ENCODE results near the gene GOLGA6D.
"Not testable (repeated sequence)": the region's sequence is repeated elsewhere in the genome, so short reads cannot be mapped to it uniquely, and the experiment has no call there.

GOLGA6D gene, protein sequence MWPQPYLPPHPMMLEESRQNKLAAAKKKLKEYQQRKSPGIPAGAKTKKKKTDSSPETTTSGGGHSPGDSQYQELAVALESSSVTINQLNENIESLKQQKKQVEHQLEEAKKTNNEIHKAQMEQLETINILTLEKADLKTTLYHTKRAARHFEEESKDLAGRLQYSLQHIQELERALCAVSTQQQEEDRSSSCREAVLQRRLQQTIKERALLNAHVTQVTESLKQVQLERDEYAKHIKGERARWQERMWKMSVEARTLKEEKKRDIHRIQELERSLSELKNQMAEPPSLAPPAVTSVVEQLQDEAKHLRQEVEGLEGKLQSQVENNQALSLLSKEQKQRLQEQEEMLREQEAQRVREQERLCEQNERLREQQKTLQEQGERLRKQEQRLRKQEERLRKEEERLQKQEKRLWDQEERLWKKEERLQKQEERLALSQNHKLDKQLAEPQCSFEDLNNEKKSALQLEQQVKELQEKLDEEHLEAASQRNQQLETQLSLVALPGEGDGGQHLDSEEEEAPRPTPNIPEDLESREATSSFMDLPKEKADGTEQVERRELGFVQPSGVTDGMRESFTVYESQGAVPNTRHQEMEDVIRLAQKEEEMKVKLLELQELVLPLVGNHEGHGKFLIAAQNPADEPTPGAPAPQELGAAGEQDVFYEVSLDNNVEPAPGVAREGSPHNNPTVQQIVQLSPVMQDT

DNA sequence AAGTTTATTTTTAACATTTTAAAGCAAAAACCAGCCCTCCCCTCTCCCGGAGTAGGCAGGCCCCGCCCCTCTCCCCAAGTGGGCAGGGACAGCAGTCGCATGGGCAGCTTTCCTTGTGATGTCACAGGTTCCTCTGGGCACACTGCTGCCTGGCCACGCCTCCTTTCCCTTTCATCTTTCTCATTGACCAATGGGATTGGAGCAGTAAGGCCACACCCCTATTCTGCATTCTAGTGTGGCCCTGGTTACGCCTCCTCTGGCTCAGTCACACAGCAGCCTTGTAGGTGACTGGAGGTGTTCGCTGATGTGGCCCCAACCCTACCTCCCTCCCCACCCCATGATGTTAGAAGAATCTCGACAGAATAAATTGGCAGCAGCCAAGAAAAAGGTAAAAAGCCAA is at the start of gene GOLGA6D:
TSS of gene GOLGA6D (plus strand) at position 264 of the 400 bp plus-strand sequence. CDS start at position 305, 41 bp downstream.
- in situ Hi-C loops (cut with HindIII; ENCODE audit: low sequenced_read_pairs) = not testable (repeated sequence)

DNA sequence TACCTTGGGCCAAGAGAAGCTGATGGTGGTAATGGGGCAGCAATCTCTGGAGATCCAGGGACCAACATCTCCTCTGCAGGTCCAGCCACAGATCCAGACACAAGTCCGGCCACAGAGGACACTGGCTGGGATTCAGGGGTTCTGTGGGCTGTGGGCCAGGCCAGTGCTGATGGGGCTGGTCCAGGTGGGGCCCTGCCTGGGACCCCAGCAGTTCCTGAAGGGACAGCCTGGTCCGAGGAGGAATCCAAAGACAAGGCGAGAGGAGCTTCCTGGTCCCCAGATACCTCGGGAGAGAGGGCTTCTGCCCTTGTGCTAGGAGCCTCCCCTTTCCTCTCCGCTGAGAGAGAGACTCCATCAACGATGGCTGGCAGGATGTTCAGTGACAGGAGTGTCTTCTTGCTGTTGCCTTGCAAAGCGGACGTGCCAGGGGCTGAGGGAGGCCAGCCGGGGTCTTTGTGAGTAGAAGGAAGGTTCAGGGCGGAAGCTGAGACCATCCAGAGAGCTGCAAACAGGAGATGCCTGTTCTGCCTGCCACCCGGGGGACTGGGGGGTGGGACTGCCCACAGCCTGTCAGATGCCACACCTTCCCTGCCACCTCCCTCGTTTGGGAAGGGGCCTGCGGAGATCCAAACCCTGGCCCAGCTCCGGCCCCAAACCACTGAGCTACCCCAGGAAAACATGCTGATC is 49.0 kb upstream of the GOLGA6D start:
- in situ Hi-C loops (cut with HindIII; ENCODE audit: low sequenced_read_pairs) = no loop called here

DNA sequence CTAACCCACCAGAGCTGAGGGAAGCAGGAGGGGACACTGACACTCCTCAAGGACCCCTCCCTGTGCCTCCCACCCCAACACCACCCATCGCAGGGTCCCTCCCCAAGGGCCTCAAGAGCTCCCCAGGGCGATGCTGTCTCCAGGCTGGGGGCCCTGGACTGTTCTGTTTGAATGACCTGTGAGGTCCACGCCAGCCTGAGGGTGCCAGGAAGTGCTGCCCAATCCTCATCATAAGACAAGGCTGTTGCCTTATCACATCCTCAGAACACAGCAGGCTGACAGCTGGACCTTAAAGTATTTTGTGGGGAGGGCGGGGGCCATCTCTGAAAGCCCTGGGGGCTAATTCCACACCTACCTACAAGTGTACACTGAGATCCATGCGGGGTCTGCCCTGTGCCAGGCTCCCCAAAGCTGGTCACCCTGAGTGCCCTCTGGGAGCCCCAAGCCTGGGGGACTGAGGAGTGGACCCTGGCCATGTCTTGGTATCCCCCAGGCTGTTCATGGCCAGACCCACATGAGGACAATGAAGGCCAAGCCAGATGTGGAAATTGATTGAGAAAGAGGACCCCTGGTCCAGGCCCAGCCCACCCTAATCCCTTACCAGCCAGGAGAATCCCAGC is 48.3 kb upstream of the GOLGA6D start:
- in situ Hi-C loops (cut with HindIII; ENCODE audit: low sequenced_read_pairs) = no loop called here

DNA sequence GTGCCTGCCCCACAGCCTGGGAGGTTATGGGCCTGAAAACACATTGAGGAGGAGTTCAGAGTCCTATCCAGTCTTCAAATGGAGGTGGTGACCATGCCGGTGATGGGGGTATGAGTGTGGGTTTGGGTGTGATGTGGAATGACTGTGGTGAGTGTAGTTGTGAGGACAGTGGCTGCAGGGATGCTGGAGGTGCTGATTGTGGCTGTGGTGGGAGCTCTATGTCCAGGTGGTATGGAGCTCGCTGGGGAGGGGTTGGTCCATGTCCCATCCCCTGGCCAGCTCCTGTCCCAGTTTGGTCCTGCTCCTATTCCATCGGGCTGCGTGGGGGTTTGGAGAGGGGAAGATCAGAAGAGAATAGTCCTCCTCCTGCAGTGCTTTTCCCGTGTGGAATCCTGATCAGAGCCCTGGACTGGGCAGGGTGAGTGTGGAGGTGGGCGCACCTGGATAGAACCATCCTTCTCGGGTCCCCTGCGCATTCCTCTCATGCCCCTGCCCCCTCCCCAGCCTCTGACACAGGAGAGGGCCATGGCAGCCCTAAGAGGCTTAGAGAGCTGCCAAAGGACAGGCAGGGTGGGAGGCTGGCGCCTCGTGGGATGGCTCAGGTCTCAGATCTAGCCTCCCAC is 47.5 kb upstream of the GOLGA6D start:
- in situ Hi-C loops (cut with HindIII; ENCODE audit: low sequenced_read_pairs) = no loop called here

DNA sequence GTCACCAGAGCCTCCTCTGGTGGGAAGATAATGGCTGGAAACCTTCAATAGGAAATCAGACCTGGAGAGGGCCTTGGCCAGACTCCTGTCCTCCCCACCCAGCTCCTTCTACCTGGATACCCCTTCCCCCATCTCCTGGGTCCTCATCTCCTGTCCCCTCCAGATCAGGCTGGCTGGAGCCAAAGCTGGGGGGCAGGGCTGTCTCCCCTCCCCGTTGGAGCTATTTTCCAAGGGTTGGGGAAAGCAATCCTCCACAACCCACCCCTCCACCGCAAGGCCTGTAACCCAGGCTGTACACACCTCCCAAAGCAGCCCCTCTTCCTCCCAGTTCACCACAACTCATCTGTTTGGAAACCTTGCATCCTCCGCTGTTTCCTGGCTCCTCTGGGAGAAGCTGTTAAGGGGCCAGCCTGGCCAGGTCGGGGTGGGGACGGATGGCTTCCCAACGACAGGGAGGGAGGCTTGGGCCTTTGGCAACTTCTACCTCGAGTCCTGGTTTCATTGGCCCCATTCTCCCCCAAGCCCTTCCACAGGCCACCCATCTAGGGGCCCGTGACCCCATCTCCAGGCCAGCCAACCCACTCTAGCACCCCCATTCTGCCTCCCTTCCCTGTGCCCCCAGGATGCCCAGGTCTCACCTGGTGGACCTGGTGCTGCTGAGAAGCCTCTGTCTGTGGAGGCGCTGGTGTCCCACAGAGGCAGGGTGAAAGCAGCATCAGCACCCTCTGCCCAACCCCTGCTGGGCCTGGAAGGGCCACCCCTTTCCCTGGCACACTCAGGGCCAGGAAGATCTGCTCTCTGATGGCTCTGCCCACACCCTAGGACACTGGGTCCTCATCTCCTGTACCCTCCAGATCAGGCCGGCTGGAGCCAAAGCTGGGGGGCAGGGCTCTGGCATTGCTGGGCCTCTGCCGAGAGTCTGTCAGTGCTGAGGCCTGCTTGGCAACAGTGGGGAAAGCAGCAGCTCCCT is 46.6 kb upstream of the GOLGA6D start:
- in situ Hi-C loops (cut with HindIII; ENCODE audit: low sequenced_read_pairs) = no loop called here

DNA sequence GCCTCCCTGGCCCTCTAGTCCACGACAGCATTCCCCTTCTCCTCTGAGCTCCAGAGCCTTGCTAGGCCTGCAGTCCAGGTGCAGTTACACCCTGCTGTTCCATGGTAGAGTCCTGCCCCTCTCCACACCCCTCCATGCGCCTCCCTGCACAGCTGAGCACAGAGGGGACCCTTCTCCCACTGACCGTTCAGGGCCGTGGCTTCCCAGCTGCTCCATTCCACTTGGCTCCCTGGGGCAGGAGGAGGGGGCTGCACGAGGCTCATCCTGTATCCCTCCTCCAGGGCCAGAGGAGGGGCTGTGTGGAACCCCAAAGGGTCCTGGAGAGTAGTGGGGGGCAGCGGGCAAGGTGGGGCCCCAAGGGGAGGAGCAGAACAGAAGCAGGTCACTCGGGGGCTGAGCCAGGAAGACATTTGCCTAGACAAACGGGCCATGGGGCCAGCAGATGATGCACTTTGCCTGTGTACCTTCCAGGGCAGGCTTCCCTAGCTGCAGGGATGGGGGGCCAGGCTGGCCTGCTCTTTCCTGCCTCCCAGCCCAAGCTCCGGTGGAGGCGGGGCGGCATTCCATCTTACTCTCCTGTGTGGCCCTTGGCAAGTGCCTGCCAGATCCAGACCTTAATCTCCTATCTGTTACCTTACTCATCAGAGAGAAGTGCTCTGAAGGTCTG is 45.2 kb upstream of the GOLGA6D start:
- in situ Hi-C loops (cut with HindIII; ENCODE audit: low sequenced_read_pairs) = no loop called here

DNA sequence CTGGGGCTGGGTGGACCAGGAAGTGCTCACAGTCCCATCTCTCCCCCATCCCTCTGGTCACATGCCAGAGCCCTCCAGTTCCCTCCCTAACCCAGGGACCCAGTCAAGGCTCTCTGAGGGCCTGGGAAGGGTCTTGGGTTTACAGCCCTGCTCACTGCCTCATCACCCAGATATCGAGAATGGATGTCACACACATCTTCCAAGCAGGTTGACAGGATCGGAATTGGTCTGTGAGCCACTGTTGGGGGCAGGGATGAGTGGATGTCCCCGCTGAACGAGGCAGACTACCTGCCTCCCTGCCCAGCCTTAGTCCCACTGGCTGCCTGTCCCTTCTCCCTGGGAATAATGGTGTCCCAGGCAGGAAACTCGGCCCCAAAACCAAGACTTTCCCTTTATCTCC is 44.5 kb upstream of the GOLGA6D start:
- in situ Hi-C loops (cut with HindIII; ENCODE audit: low sequenced_read_pairs) = no loop called here

DNA sequence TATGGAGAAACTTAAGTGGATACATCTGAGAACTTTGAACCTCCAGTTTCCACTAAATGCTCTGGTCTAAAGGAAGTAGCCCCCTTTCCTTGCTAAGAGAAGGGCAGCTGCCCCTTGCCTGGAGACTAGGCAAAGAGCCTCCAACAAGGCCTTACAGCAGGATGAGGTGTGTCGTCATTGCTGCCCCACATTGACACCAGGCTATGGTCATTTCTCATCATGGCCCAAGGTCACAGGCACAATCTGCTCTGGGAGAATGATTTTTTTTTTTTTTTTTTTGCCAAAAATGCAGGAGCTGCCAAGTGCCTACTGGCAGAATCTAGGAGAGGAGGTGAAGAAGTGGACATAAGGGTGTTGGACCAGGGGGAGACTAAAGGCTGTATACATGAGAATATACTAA is 36.9 kb upstream of the GOLGA6D start:
- in situ Hi-C loops (cut with HindIII; ENCODE audit: low sequenced_read_pairs) = not testable (repeated sequence)

DNA sequence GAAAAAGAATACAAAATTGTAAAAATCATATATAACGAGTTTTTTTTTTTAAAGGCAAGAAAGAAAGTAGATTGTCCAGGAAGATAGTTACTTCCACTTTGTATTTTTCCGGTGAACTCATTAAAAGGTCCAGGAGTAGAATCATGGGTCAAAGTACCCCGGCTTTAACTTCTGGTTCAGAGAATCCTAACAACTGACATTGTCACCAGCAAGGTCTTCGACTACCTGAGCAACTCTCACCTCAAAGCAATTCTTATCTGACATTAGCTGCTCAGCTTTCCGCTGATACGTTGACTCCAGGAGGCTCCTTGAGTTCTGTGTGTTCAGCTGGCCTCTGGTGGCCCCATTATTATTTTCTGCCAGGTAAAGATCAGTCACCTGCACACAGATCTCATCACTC is 33.6 kb upstream of the GOLGA6D start:
- in situ Hi-C loops (cut with HindIII; ENCODE audit: low sequenced_read_pairs) = not testable (repeated sequence)

DNA sequence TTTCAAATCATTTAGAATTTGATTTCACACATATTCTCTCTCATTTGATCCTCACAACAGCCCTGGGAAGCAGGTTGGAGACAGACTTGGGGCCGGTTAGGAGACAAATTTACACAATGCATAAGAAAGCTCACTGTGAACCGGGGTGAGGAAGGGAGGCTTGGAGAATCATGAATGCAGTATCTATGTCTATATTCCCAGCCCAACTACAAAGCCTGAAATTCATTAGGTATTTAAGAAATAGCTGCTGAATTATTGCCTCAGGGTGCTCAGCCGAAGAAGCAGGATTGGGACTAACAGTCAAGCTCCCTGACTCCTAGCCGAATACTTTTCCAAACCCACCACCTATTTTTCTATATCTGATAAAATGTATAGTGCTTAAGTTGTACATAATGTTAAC is 32.9 kb upstream of the GOLGA6D start:
- in situ Hi-C loops (cut with HindIII; ENCODE audit: low sequenced_read_pairs) = no loop called here

DNA sequence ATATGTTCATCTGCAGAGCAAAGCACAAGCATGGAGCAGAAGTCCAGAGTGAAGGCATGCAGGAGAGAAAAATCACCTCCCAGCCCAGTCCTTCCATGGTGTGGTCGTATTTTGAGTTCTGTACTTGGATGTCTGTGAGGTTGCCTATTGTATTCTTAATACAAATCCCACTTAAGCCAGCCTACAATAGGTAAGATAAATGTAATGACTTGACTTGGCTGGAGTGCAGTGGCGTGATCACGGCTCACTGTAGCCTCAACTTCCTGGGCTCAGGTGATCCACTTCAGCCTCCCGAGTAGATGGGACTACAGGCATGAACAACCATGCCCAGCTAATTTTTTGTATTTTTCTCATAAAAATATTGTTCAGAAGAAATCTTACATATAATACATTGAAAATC is 31.3 kb upstream of the GOLGA6D start:
- in situ Hi-C loops (cut with HindIII; ENCODE audit: low sequenced_read_pairs) = not testable (repeated sequence)

DNA sequence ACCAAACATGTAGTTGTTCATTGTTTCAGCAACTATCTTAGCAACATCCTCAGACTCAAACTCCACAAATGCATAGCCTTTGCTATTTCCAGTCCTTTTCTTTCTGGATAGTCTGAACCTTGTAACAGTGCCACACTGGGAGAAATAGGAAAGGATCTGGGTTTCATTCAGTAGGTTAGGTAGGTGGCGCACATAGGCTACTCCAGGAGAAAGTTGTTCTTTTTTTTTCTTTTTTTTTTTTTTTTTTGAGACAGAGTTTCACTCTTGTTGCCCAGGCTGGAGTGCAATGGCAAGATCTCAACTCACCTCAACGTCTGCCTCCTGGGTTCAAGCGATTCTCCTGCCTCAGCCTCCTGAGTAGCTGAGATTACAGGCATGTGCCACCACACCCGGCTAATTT is 30.4 kb upstream of the GOLGA6D start:
- in situ Hi-C loops (cut with HindIII; ENCODE audit: low sequenced_read_pairs) = not testable (repeated sequence)

DNA sequence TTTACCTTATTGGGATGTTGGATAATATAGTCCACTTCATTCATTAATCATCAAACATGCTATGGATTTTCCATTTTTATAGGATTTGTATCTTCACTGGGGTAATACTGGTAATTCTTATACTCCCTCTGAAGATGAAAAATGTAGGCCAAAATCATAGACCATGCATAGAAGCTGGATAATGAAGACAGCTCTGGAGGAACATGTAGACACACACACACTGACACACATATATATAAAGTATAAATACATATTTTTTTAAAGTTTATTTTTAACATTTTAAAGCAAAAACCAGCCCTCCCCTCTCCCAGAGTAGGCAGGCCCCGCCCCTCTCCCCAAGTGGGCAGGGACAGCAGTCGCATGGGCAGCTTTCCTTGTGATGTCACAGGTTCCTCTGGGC is 24.6 kb upstream of the GOLGA6D start, which contains the start of gene GOLGA6C:
TSS of gene GOLGA6C (plus strand) at position 301 of the 400 bp plus-strand sequence. CDS start 265 bp downstream, outside the sequence.
- in situ Hi-C loops (cut with HindIII; ENCODE audit: low sequenced_read_pairs) = not testable (repeated sequence)

DNA sequence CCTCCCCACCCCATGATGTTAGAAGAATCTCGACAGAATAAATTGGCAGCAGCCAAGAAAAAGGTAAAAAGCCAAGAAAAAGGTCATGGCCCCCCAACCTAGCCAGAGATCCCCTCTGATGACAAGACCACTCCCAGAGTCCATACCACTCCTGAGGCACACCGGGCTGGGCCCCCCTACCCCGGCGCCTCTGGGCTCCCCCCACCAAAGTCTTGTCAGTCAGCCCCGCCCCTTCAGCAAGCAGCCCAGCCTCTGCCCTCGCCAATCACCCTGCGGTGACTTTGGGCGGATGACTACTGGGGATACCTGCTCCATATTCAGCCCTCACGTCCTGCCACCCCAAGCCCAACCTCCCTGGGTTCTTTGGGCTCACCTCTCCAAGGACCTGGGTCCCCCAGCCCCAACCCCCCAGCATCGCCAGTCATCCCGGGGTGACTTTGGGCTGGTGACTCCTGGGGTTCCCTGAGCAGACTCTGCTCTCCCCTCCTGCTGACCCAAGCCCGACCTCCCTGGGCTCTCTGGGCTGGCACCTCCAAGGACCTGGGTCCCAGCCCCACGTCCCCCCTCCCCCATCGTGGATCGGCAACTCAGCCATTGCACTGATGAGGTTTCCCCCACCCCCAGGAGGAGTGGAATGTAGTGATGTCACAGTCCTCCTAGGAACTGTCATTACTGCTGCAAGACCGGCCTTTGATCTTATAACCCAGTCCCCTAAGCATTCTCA is 23.9 kb upstream of the GOLGA6D start:
- in situ Hi-C loops (cut with HindIII; ENCODE audit: low sequenced_read_pairs) = not testable (repeated sequence)

DNA sequence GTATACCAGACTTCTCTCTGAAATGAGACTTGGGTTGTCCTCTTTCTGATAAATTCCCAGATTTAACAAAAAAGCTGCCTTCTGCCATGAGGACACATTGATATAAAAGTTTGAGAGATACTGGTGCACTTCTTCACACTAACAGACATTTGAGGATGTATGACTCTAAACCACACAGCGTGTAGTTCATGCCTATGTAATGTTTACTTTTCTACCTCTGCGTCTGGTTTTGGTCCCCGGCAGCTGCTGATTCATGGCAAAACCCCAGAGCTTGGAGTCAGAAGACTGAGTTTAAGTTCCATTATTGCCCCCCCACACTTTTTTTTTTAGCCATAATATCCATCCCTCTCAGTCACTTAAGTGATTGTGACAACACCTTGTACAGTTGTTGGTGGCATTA is 22.8 kb upstream of the GOLGA6D start:
- in situ Hi-C loops (cut with HindIII; ENCODE audit: low sequenced_read_pairs) = not testable (repeated sequence)

DNA sequence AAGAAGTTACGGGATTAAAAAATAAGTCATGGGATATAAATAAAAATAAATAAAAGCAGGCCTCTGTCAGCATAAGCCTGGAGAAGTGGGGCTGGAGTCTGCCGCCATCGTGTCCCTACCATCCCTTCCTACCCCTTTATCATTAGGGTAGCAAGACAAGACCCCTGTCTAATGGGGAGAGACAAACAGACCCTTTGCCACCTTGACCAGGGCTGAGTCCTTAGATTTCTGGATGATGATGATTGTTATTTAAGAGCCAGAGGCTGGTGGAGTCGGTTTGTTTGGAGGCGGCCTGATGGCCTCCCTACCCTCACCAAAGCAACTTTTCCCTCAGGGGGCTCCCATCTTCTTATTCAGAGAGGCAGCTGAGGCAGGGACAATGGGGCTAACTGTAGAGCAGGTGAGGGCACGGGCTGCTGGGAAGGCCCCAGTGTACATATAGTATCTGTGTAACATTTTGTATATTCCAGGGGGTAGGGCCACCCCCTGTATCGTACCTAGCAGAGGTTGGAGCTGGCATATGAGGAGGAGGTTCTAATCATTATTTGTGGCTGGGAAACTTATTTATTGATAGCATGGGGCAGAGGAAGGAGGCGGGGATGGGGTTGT is 8.8 kb upstream of the GOLGA6D start:
- in situ Hi-C loops (cut with HindIII; ENCODE audit: low sequenced_read_pairs) = not testable (repeated sequence)

DNA sequence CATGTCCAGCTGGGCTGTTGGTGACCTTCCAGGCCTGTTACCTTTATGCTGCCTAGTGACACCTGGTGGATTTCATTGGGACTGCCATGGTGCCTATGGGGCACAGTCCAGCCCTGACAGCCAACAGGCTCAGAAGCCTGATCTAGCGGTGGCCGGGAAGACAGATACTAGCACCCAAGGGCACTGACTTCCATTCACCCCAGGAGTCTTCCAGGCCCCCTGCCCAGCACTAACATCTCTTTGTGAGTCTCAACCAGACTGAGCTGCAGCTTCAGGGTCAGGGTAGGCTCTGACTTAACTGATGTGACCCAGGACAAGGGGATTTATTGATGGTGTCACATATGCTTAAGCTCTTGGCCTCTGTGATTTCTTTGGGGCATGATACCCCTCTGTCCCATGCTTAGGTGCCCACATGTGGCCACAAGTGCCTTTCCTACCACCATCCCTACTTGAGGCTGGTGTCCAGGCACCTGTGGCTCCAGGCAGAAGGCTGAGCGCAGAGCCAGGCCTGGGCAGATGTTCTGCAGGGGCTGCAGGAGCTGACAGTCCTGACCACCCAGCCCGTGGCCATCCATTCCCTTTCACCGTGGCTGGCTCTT is 8.0 kb upstream of the GOLGA6D start:
- in situ Hi-C loops (cut with HindIII; ENCODE audit: low sequenced_read_pairs) = not testable (repeated sequence)

All from DLD1 (cell line).